ENCODE measurements around the gene AHRR.
A peak's percentile ranks its signal among the peaks of the same experiment; 100 is the strongest.

Gene AHRR

DNA sequence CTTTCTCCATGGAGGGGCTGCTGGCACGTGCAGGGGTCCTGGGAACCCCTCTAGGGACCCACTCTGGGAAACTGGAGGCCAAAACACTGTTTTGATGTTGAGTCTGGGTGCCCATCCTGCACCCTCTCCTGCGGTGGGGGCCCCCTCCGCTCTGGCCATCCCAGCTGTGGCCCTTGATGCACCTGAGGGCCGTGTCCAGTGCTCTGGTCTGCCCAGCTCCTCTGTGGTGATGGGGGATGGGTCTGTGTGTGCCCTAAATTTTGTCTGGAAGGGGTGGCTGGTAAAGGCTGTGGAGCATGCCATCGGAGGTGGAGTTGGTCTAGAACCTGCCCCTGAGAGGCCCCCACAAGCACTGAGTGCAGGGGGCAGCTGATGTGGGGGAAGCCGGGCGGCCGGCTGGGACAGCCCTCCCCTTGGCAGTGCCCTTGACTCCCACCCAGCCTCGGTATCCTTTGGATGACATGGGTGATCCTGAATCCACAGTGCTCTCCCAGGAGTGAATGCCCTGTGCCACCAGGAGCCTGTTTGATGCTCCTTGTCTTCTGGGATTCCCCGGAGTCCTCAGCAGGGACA is 26.3 kb downstream of the AHRR start:
- DNase-seq: no peak

DNA sequence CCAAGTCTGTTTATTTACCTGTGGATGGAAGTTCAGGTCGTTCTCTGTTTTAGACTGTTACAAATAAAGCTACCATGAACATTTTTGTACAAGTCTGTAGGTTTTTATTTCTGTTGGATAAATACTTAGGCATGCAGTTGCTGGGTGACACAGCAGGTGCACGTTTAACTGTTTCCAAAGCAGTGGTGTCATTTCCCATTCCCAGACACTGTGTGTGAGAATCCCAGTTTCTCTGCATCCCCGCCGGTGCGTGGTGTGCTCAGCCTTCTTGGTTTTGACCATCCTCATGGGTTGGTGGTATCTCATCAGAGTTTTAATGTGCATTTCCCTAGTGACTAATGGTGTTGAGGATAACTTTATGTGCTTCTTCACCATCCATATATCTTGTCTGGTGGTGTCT is 27.2 kb downstream of the AHRR start:
- no peak for DNase-seq

DNA sequence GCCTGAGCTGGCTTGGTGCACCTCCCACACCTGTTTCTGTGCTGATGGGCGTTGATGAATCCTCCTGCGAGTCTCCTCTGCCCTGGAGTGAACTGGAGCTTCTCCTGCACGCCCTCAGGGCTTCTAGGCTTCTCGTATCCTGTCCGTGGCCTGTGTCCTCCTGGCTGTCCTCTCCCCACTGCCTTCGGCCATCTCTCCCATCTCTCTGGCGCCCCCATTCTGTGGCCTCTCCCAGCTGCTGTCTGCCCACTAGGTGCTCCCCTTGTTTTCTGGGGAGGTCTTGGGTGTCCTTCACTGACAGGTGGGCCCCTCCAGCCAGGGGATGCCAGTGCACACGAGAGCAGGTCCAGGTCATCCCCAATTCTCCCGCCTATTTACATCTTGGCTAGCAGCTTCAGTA is 28.8 kb downstream of the AHRR start:
- no peak for DNase-seq

DNA sequence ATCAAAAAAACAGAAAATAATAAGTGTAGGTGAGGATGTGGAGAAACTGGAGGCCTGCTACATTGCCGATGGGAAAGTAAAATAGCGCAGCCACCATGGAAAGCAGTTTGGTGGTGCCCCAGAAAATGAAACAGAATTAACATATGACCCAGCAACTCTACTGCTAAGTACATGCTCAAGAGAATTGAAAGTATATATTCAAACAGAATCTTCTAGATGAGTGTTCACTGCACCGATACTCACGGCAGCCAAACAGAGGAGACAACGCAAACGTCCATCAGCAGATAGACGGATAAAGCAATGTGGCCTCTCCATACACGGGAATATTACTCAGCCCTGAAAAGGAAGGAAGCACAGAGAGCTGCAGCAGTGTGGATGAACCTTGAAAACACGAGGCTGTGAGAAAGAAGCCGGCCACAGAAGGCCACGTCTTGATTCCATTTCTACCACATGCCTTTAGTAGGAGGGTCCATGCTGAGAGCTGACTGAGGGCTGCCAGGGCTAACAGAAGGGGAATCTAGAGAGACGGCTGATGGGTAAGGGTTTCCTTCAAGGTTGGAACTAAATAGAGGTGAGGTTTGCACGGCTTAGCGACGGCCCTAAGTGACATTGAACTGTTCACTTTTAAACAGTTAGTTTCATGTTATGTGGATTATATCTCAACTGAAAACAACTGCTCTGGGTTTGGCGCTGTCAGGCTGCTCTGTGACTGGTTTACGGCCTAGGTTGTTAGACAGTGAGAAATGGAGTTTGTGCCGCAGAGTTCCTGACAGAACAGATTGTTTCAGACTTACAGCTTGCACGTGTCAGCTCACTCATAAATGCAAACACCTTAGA is 29.8 kb downstream of the AHRR start:
- DNase-seq: no peak

DNA sequence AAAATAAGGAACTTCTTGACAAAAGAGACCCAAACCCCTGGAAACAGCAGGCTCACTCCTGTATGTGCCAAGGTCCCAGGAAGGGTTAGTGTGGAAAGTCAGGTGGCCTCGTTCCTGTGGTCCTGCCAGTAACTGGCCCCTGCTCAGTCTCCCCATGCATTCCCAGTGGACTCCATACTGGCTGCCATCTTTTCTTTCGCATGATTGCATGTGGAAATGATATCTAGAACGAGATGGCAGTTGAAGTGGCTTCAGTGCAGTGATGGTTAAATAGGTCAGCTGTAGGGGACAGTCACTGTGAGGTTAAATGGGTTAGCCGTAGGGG is 30.4 kb downstream of the AHRR start:
- DNase-seq: no peak

DNA sequence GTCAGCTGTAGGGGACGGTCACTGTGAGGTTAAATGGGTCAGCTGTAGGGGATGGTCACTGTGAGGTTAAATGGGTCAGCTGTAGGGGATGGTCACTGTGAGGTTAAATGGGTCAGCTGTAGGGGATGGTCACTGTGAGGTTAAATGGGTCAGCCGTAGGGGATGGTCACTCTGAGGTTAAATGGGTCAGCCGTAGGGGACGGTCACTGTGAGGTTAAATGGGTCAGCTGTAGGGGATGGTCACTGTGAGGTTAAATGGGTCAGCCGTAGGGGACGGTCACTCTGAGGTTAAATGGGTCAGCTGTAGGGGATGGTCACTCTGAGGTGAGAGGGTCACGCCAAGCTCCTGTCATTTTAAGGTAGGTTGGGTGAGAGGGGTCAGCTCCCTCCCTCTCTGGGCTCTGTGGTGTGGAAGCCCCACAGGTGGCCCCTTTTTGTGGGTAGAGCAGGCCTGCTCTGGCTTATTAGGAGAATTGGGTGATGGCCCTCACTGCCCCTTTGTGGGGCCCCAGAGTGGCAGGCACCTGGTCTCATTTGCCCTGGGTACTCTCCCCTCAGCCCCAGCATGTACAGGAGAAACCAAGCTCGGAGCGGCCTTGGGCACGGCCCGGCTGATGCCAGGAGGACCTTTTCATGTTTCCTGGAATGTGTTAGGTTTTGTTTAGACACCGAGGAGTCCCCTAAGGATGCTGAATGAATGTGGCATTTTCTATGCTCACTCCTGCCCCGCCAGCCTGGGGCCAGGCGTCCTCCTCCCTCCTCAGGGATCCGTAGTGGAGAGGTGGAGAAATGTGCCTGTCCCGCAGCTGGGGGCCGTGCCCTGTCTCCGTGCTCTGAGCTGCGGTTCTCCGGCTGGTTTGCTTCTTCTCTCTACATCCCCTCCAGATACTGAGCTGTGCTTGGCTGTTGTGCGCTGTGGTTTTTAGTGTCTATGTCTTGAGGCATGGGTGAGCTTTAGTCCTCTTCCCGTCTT is 31.4 kb downstream of the AHRR start:
- DNase-seq: no peak

DNA sequence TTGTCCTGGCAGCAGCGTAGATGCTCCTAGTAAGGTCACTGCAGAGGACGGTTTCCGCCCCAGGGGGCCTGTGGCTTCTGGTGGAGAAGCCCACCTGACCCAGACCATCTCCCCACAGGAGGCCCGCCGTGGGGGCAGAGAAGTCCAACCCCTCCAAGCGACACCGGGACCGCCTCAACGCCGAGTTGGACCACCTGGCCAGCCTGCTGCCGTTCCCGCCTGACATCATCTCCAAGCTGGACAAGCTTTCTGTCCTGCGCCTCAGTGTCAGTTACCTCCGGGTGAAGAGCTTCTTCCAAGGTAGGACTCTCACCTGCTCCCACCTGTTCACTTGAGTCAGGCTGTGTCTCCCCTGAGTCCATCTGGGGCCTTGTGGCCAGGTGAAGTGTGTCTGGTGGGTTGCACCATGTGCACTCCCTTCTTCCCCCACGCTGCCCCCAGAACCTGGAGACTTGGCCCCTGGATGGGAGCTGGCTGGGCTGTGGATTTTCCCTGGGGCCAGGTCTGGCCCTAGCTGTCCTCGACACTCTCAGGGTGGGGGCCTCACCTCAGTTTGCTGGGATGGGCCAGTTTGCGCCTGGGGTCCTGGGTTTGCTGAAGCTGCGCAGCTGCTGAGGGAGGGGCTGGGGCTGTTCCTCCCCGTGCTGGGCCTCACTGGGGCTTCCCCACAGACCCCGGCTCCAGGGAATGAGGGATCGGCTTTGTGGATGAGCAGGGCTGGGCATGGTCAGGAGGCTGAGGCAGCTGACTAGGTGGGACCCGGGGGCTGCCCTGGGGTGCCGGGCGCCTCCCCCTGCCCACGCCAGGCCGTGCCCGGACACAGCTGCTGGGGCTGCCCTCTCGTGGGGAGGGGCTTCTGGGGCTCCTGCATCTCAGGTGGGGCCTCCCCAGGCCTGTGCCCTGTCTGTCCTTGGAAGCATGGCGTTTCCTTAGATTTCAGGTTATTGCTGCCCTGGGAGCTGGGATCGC is 32.4 kb downstream of the AHRR start:
- DNase-seq: no peak

DNA sequence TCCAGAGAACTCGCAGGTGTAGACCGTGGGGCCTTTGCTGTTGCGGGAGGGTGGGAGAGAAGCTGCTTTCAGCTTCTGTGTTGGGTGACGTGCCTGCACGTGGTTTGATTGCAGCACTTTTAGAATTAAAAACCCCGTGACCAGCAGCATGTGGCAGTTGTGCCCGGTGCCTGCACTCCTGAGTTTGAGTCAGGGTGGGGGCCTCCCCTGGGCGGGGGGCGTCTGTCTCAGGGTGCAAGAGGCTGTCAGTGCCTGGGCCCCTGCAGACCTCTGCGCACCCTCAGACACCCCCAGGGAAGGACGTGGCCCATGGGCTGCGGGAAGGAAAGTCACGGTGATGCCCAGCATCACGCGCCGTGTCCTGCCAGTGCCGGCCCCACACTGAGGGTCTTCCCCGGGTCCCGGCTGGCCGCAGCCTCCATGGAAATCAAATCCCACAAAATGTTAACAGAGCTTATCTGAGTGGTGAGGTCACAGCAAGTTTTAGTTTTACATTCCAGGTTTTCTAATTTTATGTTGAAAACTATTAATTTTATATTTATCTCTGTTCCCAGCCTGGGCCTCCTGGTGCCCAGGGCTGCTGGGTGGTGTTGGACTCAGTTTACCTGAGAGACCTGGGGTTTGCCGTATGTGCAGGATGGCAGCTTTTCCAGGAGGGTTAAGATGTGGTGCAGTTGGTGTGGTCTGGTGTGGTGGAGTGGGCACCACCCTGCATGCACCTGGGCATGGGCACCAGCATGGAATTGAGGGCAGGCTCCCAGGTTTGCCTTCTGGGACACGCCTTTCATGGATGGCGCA is 33.3 kb downstream of the AHRR start:
- DNase-seq: no peak

DNA sequence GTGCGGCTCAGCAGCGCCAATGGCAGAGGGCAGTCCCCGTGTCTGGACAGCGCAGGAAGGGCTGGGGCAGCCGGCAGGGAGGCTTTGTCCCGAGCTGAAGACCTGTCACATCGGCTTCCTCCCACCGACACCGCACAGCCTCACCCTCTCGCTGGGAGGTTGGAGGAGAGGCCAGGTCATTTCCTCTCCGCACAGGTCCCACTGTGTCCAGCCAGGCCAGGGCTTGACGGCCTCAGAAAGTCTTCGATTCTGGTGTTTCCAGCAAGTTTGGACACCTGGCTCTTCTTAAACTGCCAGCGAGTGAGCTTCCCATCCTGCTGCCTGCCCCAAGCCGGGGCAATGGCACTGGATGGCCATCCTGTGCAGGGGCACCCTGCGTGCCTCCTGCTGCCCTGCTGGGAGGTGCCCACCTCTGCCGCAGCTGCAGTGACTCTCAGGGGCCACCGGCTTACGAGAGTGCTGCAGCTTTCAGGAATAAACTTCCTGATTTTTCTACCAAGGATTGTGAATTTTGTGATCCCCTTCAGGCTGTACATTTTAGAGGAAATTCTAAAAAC is 33.9 kb downstream of the AHRR start:
- DNase-seq: no peak

DNA sequence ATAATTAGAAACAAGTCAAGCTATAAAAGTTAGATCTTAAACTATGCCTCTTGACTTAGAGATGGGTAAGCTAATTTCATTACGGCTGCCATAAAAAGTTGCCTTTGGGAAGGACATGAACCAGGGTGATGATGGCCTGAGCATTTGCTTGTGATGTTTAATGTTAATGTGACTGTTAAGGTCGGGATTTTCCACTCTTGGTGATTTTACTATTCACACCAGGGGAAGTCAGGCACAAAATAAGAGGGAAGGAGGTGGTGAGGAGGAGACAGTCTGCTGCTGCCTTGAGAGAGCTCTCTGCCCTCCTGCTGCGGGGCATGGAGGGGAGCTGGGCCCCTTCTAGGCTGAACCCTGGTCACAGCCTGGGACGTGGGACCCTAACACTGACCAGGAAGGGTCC is 34.4 kb downstream of the AHRR start:
- DNase-seq: no peak

DNA sequence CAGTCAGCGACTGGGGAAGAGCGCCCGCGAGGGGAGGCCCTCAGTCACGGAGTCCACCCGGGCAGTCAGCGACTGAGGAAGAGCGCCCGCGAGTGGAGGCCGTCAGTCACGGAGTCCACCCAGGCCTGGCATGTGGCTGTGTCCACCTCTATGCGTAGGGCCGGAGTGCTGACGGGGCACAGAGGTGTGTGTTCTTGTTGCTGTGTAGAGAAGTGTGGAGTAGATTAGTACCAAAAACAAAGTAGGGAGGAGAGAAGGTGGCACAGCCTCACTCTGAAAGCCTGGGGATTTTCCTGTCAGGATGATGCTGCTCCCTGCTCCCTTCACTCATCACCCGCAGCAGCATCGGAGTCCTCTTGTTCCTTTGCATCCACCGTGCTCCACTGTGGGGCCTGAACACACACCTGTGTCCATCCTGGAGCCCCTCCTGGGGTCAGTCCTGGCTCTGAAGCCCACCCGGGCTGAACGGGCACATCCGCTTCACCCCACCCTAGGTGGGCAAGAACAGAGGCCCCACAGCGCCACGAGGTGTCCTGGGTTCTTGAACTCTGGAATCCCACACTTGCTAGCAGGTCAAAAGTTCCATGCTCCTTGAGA is 37.9 kb downstream of the AHRR start:
- DNase-seq: no peak

DNA sequence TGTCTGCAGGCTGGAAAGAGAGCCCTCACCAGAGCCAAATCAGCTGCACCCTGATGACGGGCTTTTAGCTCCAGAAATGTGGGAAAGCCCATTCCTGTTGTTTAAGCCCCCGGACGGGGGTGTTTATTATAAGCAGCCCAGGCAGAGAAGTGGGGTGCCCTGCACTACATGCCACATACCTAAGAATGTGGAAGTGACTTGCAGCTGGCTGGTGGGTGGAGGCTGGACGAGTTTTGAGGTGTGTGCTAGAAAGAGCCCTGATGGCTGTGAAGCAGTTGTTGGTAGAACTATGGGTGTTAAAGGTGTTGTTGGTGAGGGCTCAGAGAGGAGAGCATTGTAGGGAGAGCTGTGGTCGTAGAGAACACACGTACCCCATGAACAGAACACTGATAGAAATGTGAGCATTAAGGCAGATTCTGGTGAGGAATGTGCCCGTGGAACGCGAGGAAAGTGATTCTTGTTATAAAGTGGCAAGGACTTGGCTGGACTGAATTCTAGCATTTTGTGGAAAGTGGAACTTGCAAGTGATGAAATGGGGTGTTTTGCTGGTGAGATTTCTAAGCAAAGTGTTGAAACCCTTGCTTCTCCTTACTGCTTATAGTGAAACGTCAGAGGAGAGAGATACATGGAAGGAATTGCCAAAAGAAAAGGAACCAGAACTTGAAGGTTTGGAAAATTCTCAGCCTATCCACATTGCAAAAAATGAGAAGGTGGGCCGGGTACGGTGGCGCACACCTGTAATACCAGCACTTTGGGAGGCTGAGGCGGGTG is 38.9 kb downstream of the AHRR start:
- peak; percentile 46 for DNase-seq

DNA sequence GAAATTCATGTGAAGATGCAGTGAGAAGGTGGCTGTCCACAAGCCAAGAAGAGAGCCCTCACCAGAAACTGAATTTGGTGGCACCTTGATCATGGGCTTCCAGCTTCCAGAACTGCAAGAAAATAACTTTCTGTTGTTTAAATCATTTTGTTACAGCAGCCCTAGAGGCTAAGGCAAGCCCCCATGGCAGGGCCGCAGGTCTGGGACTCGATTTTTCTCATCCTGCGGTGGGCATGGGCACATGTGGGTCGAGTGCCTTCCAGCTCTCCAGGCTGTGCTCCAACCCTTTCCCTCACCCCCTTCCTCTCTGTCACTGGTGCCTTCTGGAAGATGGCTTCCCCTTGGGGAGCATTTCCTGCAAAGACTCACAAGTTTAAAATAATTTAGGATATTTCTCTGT is 40.7 kb downstream of the AHRR start:
- no peak for DNase-seq

DNA sequence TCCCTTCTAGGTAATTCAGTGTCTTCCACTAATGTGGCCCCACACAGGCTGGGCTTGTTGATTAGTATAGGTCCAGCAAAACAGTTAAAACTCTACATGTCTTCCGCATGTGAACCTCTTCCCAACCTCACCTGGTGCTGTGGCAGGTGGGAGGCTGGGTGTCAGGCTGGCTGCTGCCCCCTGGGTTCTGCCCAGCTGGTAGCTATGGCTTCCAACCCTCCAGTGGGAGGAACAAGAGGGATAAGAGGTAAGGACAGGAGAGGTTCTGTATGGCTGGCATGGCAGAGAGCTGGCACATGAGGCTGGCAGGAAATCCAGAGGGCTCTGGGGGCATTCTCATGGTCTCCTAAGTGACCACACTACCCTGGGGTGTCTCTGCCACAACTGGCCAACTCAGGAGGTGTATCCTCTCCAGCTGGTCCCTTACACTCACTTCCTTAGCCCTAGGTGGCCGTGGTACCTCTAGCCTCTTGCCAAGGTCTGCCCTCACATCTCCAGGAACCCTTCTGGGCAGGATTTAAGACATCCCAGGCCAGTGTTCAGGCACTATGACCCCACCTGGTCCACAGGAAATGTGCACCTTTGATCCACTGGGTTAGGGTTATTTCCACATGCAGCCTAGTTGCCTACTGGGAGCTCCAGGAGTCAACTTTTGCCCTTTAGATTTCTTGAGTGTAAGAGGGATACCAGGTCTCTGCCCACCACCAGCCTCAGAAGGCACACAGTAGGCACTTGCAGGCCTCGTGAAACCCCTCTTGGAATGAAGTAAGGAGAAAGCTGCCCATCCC is 41.7 kb downstream of the AHRR start:
- no peak for DNase-seq

DNA sequence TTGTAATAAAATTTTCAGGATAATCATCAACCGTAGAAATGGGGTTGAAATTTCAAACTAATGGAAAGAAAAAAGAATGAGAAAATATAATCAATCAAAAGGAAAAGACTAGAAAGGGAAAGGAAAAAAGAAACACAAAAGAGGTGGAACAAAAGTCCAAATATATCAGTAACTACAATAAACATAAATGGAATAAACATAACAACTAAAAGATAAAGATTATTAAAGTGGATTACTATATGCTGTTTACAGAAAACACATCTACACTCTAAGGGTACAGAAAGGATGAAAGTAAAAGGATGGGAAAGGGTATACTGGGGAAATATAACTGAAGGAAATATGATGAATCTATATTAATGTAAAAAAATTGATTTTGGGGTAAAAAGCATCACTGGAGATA is 43.0 kb downstream of the AHRR start:
- no peak for DNase-seq

DNA sequence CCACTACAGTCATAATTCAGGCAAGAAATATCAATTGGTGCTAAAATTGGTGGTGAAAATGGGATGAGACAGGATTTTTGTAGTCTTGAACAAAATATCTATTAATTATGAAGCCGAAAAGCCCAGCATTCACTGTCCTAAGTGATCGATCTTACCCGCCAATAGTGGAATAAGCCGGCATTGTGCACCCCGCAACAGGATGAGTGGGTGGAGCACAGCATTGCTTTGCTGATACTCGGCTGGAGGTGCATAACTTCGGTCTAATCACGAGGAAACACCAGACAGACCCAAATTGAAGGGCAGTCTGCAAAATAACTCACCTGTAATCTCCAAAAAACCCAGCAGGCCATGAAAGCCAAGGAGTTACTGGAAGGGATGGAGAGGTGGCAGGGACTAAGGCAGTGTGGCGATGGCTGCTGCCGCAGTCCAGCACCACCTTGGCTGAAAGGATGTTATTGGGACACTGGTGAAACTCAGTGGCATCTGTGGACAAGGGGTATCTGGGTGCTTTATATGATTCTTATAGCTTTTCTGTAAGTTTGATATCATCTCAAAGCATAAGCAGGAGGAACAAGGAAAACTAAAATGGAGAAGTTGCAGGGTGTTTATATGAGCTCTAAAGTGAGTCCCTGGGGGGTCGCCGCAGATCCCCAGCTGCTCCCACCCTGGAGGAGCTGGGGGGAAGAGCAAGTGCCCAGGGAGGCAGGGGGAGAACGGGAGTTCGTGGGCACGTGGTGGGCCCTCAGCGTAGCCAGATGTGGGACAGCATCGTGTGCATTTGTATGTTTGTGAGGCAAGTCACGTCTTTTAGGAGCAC is 45.2 kb downstream of the AHRR start:
- no peak for DNase-seq

DNA sequence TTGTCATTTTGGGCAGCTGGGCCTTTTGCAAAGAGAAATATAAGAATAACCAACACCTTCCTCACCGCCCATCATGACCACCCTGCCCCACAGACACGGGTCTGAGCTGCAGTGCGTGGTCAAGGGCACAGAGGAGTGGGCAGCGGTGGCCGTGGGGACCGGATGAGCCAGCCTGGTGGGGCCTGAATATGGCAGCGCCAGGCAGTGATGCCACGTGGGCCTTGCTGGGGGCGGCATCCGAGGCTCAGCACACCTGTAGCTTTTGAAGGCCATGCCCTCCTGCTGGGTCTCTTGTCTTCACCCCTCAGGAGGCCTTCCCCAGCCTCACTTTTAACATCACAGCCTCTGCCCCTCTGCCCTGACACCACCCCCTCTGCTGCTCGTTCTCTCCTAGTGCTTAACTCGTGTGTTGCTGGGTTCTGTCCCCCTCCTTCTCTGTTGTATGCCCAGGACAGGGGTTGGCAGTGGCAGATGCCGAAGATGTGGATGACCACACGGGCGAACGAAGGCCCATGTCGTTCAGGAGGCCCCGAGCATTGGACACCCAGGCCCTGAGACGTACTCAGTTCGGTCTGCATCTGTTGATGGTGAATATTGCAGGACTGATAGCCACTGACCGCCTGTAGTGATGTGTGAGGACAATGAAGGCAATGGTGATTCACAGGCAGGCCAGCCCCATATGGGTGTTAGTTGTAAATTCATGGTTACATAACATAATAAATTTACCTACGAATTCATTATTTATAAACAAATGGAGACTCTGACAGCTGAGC is 46.0 kb downstream of the AHRR start:
- no peak for DNase-seq
